BJ (cell line): ENCODE measurements around the gene KCNJ6. TPM values are rescaled to one million over a fixed set of nuclear protein-coding genes. Genes with fewer than 3 reads are reported as not detected.

Source experiments
- CTCF ChIA-PET: fragments of 350-600 bp; formaldehyde crosslinking; extraction: SDS; loops from one replicate; lab custom pipeline; 2021; ENCODE audit warnings: antibody characterized with exemption, inconsistent platforms; lab: Yijun Ruan, JAX
- POLR2A ChIA-PET: fragments of 300-600 bp; sonication (Branson Sonifier 250); formaldehyde crosslinking; extraction: SDS; loops from one replicate; lab custom pipeline; 2021; ENCODE audit warnings: antibody characterized with exemption; lab: Charles Lee
- DNase-seq: peaks from one replicate; pipeline ENCODE4 v3.0.0-alpha.2; 2011; ENCODE audit warnings: low read depth
- H3K27me3 ChIP-seq: 2 replicates; pipeline ENCODE4 v1.6.0; 2011; ENCODE audit warnings: low read length; ENCODE audit not compliant: control insufficient read depth, insufficient read depth
- H3K36me3 ChIP-seq: 2 replicates; pipeline ENCODE4 v1.5.1; 2011; ENCODE audit warnings: low read length; ENCODE audit not compliant: control insufficient read depth, insufficient read depth
- H3K4me3 ChIP-seq: 2 replicates; pipeline ENCODE4 v1.5.1; 2011; ENCODE audit warnings: low read depth, mild to moderate bottlenecking, control low read depth, low read length
- CTCF ChIP-seq: IDR thresholded peaks from 2 replicates; pipeline ENCODE4 v1.5.1; 2011; ENCODE audit warnings: low read depth, mild to moderate bottlenecking, control low read depth, inconsistent platforms, low read length, moderate library complexity; ENCODE audit not compliant: insufficient read depth
- polyA plus RNA-seq: library from polyadenylated mRNA; depleted of rRNA; stranded (reverse); fragments of >200 nt; gene quantifications from 2 replicates; pipeline ENCODE4 v1.2.3, GENCODE V29; 2011

KCNJ6 gene
- polyA plus RNA-seq, 1 experiment = 0.01 TPM

GRCh38 chr21:37945036-37945435 lies 28.8 kb upstream of the KCNJ6 start:
- no peak for TF ChIP-seq CTCF
- Histone ChIP-seq H3K36me3 (no peaks in the 10 kb centered on the region), H3K27me3 (no peaks in the 10 kb centered on the region), H3K4me3 (no peak overlapping the region)
- DNase-seq = no peak
- ChIA-PET POLR2A (no interaction called here), CTCF (no interaction called here)

- POLR2A ChIA-PET = no interaction called here
- no peak overlapping the region for H3K4me3 ChIP-seq
- H3K27me3 ChIP-seq = no peaks in the 10 kb centered on the region
- no peak for DNase-seq
- no peaks in the 10 kb centered on the region for H3K36me3 ChIP-seq
- no peak for TF ChIP-seq CTCF
- CTCF ChIA-PET = no interaction called here
Observed at GRCh38 chr21:37944496-37944895, 28.2 kb upstream of the KCNJ6 start.

GRCh38 chr21:37940691-37941090 lies 24.4 kb upstream of the KCNJ6 start:
- Histone ChIP-seq H3K4me3 (no peak overlapping the region), H3K36me3 (no peaks in the 10 kb centered on the region), H3K27me3 (no peaks in the 10 kb centered on the region)
- CTCF ChIA-PET = no interaction called here
- no peak for TF ChIP-seq CTCF
- DNase-seq = no peak
- POLR2A ChIA-PET = no interaction called here

- H3K4me3 ChIP-seq = no peak overlapping the region
- CTCF ChIA-PET = no interaction called here
- H3K27me3 ChIP-seq = no peaks in the 10 kb centered on the region
- no peaks in the 10 kb centered on the region for H3K36me3 ChIP-seq
- DNase-seq = no peak
- POLR2A ChIA-PET = no interaction called here
- TF ChIP-seq CTCF = no peak
Observed at GRCh38 chr21:37939838-37940237, 23.6 kb upstream of the KCNJ6 start.

DNA sequence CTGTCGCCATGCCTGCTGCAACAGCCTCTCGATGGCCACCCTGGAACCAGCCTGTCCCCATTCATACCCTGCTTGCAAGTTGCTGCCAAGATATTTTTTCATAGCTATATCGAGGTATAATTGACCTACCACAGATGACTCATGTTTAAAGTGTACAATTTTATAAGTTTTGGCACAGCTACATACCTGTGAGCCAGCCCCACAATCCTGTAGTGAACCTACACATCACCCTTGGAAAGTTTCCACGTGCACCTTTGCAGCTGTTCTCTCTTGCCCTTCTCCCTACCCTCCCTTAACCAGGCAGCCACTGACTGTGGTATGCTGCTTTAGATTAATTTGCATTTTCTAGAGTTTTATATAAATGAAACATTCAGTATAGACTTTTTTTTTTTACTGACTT lies 23.0 kb upstream of the KCNJ6 start:
- POLR2A ChIA-PET = no interaction called here
- Histone ChIP-seq H3K27me3 (no peaks in the 10 kb centered on the region), H3K4me3 (no peak overlapping the region), H3K36me3 (no peaks in the 10 kb centered on the region)
- CTCF ChIA-PET = interaction anchor here (1.1 kb wide), 1 partner anchor 281 kb away, joined by 3 read pairs; no protein-coding TSS in a partner anchor
- no peak for TF ChIP-seq CTCF
- DNase-seq = no peak
